Muscle layer of colon (tissue), 2 donors: ENCODE results near the gene RFC5.
"Not testable (repeated sequence)": the region's sequence is repeated elsewhere in the genome, so short reads cannot be mapped to it uniquely, and the experiment has no call there.

Experiments
- H3K27ac ChIP-seq: one replicate; pipeline ENCODE4 v1.7.0; 2013; ENCODE audit warnings: low read depth, mild to moderate bottlenecking, low read length, moderate library complexity
- H3K27me3 ChIP-seq, 2 donors: one replicate each; pipeline ENCODE4 v1.7.0; 2013; ENCODE audit warnings: low read length in 2 of 2, mild to moderate bottlenecking in 2 of 2; ENCODE audit not compliant: insufficient read depth in 2 of 2, control insufficient read depth in 1 of 2
- H3K36me3 ChIP-seq: one replicate; pipeline ENCODE4 v1.7.0; 2013; ENCODE audit warnings: mild to moderate bottlenecking, low read length; ENCODE audit not compliant: insufficient read depth
- H3K4me1 ChIP-seq: one replicate; pipeline ENCODE4 v1.7.0; 2013; ENCODE audit warnings: mild to moderate bottlenecking, low read length; ENCODE audit not compliant: insufficient read depth
- H3K4me3 ChIP-seq, 2 donors: one replicate each; pipeline ENCODE4 v1.7.0; 2013; ENCODE audit warnings: low read length in 2 of 2, low read depth in 1 of 2, mild to moderate bottlenecking in 1 of 2, moderate library complexity in 1 of 2
- H3K9ac ChIP-seq: one replicate; pipeline ENCODE4 v1.7.0; 2013; ENCODE audit warnings: low read length
- H3K9me3 ChIP-seq: one replicate; pipeline ENCODE4 v1.7.0; 2013; ENCODE audit warnings: mild to moderate bottlenecking, low read length
- donor health status: abdominal sarcoma.
- donor health status: Adenocarcinoma of cecum.

RFC5 gene

GRCh38 chr12:118017926-118018325 lies 1.4 kb downstream of the RFC5 start:
- no peak overlapping the region for H3K4me3 ChIP-seq
- H3K9ac ChIP-seq = no peak overlapping the region
- H3K9me3 ChIP-seq = no peaks in the 10 kb centered on the region
- H3K27me3 ChIP-seq = no peaks in the 10 kb centered on the region
- H3K36me3 ChIP-seq = peaks cover 30% of the 10 kb centered on the region
- no peak overlapping the region for H3K27ac ChIP-seq
- H3K4me1 ChIP-seq = peaks cover 8% of the 10 kb centered on the region

- no peak overlapping the region for H3K27ac ChIP-seq
Observed at GRCh38 chr12:118020036-118020435, 3.5 kb downstream of the RFC5 start.

GRCh38 chr12:118022097-118022727 lies 5.7 kb downstream of the RFC5 start:
- not testable (repeated sequence) for H3K9ac ChIP-seq
- H3K36me3 ChIP-seq = peaks cover 59% of the 10 kb centered on the region

More at GRCh38 chr12:118020036-118020435, 3.5 kb downstream of the RFC5 start:
- H3K9ac ChIP-seq = no peak overlapping the region
- peaks cover 38% of the 10 kb centered on the region for H3K36me3 ChIP-seq
- H3K9me3 ChIP-seq = no peaks in the 10 kb centered on the region
- no peaks in the 10 kb centered on the region for H3K27me3 ChIP-seq
- peaks cover 8% of the 10 kb centered on the region for H3K4me1 ChIP-seq
- H3K4me3 ChIP-seq = no peak overlapping the region

GRCh38 chr12:118022728-118023109 lies 6.2 kb downstream of the RFC5 start:
- H3K27me3 ChIP-seq = no peaks in the 10 kb centered on the region
- no peaks in the 10 kb centered on the region for H3K4me1 ChIP-seq
- no peak overlapping the region for H3K4me3 ChIP-seq
- no peak overlapping the region for H3K27ac ChIP-seq
- no peaks in the 10 kb centered on the region for H3K9me3 ChIP-seq
- no peak overlapping the region for H3K9ac ChIP-seq
- H3K36me3 ChIP-seq = peaks cover 59% of the 10 kb centered on the region

More at GRCh38 chr12:118022097-118022727, 5.7 kb downstream of the RFC5 start:
- not testable (repeated sequence) for H3K4me1 ChIP-seq, H3K4me3 ChIP-seq, H3K27me3 ChIP-seq, H3K27ac ChIP-seq, H3K9me3 ChIP-seq

GRCh38 chr12:118023301-118023860 lies 6.9 kb downstream of the RFC5 start:
- Histone ChIP-seq H3K36me3 (peaks cover 59% of the 10 kb centered on the region), H3K27ac (no peak overlapping the region), H3K9ac (no peak overlapping the region), H3K9me3 (no peaks in the 10 kb centered on the region), H3K4me1 (no peaks in the 10 kb centered on the region), H3K27me3 (no peaks in the 10 kb centered on the region), H3K4me3 (no peak overlapping the region)

- Histone ChIP-seq H3K27me3 (no peaks in the 10 kb centered on the region), H3K4me3 (no peak overlapping the region), H3K4me1 (no peaks in the 10 kb centered on the region), H3K27ac (no peak overlapping the region), H3K9ac (no peak overlapping the region), H3K36me3 (peaks cover 52% of the 10 kb centered on the region), H3K9me3 (no peaks in the 10 kb centered on the region)
Observed at GRCh38 chr12:118025168-118025567, 8.7 kb downstream of the RFC5 start.

- no peak overlapping the region for H3K4me3 ChIP-seq
- H3K9ac ChIP-seq = no peak overlapping the region
- H3K36me3 ChIP-seq = peaks cover 63% of the 10 kb centered on the region
- no peak overlapping the region for H3K27ac ChIP-seq
- no peaks in the 10 kb centered on the region for H3K9me3 ChIP-seq
- no peaks in the 10 kb centered on the region for H3K27me3 ChIP-seq
- H3K4me1 ChIP-seq = no peaks in the 10 kb centered on the region
Observed at GRCh38 chr12:118029166-118029565, 12.7 kb downstream of the RFC5 start.

- peaks cover 4% of the 10 kb centered on the region for H3K4me1 ChIP-seq
- no peaks in the 10 kb centered on the region for H3K27me3 ChIP-seq
- H3K9ac ChIP-seq = no peak overlapping the region
- H3K9me3 ChIP-seq = no peaks in the 10 kb centered on the region
- H3K27ac ChIP-seq = no peak overlapping the region
- H3K4me3 ChIP-seq = no peak overlapping the region
- H3K36me3 ChIP-seq = peaks cover 67% of the 10 kb centered on the region
Observed at GRCh38 chr12:118032188-118032587, 15.7 kb downstream of the RFC5 start.

- Histone ChIP-seq H3K4me1 (peaks cover 4% of the 10 kb centered on the region), H3K4me3 (no peak overlapping the region), H3K9me3 (no peaks in the 10 kb centered on the region), H3K27ac (no peak overlapping the region), H3K27me3 (no peaks in the 10 kb centered on the region), H3K36me3 (peaks cover 77% of the 10 kb centered on the region), H3K9ac (no peak overlapping the region)
Observed at GRCh38 chr12:118033323-118033722, 16.8 kb downstream of the RFC5 start.

GRCh38 chr12:118033902-118034301 lies 17.4 kb downstream of the RFC5 start:
- Histone ChIP-seq H3K9ac (no peak overlapping the region), H3K4me3 (no peak overlapping the region), H3K36me3 (peaks cover 82% of the 10 kb centered on the region), H3K4me1 (peaks cover 4% of the 10 kb centered on the region), H3K27me3 (no peaks in the 10 kb centered on the region), H3K27ac (no peak overlapping the region), H3K9me3 (no peaks in the 10 kb centered on the region)

GRCh38 chr12:118034429-118035189 lies 18.1 kb downstream of the RFC5 start:
- no peaks in the 10 kb centered on the region for H3K9me3 ChIP-seq
- H3K4me1 ChIP-seq = peaks cover 4% of the 10 kb centered on the region
- H3K27ac ChIP-seq = no peak overlapping the region
- H3K36me3 ChIP-seq = peaks cover 87% of the 10 kb centered on the region
- H3K9ac ChIP-seq = no peak overlapping the region
- H3K4me3 ChIP-seq = no peak overlapping the region
- no peaks in the 10 kb centered on the region for H3K27me3 ChIP-seq
